Chondrocyte (in vitro differentiated cells): Measurements from ENCODE around the gene TMEM170A. TPM values are rescaled to one million over a fixed set of nuclear protein-coding genes. Genes with fewer than 3 reads are reported as not detected.
"Not testable (repeated sequence)": the region's sequence is repeated elsewhere in the genome, so short reads cannot be mapped to it uniquely, and the experiment has no call there.

Source experiments
- DNase-seq: peaks from one replicate; pipeline ENCODE4 v3.0.0; 2021; ENCODE audit warnings: mixed read lengths, low spot score
- H3K27ac Mint-ChIP-seq: one replicate; pipeline ENCODE4 v1.8.0; 2021; ENCODE audit warnings: mild to moderate bottlenecking, moderate library complexity, mixed read lengths; ENCODE audit not compliant: unreplicated experiment
- H3K27me3 Mint-ChIP-seq: 2 replicates; pipeline ENCODE4 v1.8.0; 2021; ENCODE audit warnings: low read depth, mixed read lengths
- H3K36me3 Mint-ChIP-seq: 2 replicates; pipeline ENCODE4 v1.8.0; 2021; ENCODE audit warnings: low read depth, mixed read lengths
- H3K4me1 Mint-ChIP-seq: 2 replicates; pipeline ENCODE4 v1.8.0; 2021; ENCODE audit warnings: low read depth, mild to moderate bottlenecking, mixed read lengths
- H3K4me3 Mint-ChIP-seq: one replicate; pipeline ENCODE4 v1.8.0; 2021; ENCODE audit warnings: mild to moderate bottlenecking, moderate library complexity, mixed read lengths; ENCODE audit not compliant: unreplicated experiment
- H3K9me3 Mint-ChIP-seq: 2 replicates; pipeline ENCODE4 v1.8.0; 2021; ENCODE audit warnings: low read depth, mixed read lengths
- CTCF ChIP-seq: fragments of 200-600 bp; sonication (generic); IDR thresholded peaks from 2 replicates; pipeline ENCODE4 v1.5.0; 2021; ENCODE audit warnings: antibody characterized with exemption, mild to moderate bottlenecking, moderate library complexity
- total RNA-seq: library from RNA; stranded (reverse); gene quantifications from 3 replicates; pipeline ENCODE4 v1.2.1, GENCODE V29; 2021

Gene TMEM170A
- total RNA-seq, 1 donor from 2014 or later: 13.4 TPM

DNA sequence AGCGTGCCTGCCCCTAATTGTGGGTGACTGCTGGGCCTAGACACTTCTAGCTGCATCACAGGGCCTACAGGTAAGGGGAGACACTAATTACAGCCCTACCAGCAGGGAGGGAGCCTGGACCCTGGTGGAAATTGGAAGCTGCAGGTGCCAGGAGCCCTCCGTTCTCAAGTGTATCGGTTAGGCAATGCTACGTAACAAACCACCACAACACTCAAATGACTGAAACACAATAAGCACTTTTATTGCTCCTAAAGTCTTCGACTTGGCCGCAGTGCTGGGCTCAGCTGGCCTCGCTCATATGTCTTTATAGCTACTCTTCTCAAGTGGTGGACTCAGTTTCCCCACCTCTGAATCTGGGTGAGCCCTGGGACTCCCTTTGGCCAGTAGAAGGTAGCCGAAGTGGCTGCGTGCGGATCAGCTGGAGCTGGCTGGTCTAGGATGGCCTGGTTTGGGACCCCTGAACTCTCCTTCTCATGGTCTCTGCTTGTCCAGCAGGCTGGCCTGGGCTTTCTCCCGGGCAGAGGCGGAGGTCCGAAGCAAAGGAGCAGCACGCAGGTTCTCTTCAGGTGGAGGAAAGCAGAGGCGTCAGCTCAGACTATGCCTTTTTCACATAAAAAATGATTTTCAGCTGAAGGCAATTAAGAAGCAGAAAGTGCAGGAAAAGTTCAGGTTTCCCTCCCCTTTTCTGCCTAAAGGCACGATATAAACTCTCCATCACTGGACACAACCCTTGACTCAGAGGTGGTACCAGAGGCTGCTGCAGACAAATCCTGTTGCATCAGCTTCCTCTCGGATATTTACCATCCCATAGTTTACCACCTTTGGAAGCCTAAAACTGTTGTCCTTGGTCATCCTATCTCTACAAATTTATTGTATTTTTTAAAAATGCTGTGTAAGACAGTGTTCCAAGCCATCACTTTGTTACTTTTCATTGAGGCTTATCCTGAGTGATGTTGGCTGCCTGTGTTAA, 8.7 kb upstream of the TMEM170A start:
- no peak for DNase-seq
- H3K27me3 Mint-ChIP-seq: no peaks in the 10 kb centered on the region
- peaks cover 2% of the 10 kb centered on the region for H3K36me3 Mint-ChIP-seq
- no peak for TF ChIP-seq CTCF
- peaks cover 3% of the 10 kb centered on the region for H3K4me1 Mint-ChIP-seq
- H3K27ac Mint-ChIP-seq: no peak overlapping the region
- no peak overlapping the region for H3K4me3 Mint-ChIP-seq
- no peaks in the 10 kb centered on the region for H3K9me3 Mint-ChIP-seq

- Mint-ChIP-seq H3K4me1 (peaks cover 3% of the 10 kb centered on the region), H3K27ac (no peak overlapping the region), H3K9me3 (no peaks in the 10 kb centered on the region), H3K36me3 (no peaks in the 10 kb centered on the region), H3K4me3 (no peak overlapping the region), H3K27me3 (no peaks in the 10 kb centered on the region)
- no peak for DNase-seq
- TF ChIP-seq CTCF: peak; percentile 86
Observed at GRCh38 chr16:75471723-75472633, 7.5 kb upstream of the TMEM170A start.

DNA sequence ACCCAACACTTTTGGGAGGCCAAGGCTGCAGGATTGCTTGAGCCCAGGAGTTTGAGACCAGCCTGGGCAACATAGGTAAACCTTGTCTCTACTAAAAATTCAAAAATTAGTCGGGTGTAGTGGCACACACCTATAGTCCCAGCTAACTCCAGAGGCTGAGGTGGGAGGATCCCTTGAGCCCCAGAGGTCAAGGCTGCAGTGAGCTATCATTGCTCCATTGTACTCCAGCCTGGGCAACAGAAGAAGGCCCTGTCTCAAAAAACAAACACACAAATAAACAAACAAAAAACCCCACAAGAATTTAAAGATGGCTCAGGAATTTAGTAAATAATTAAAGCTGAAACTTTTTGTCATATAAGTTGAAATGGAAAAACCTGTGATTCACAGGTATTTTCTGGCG, 2.3 kb upstream of the TMEM170A start:
- H3K27ac Mint-ChIP-seq: no peak overlapping the region
- no peaks in the 10 kb centered on the region for H3K27me3 Mint-ChIP-seq
- no peaks in the 10 kb centered on the region for H3K9me3 Mint-ChIP-seq
- no peaks in the 10 kb centered on the region for H3K36me3 Mint-ChIP-seq
- no peak for DNase-seq
- no peak for TF ChIP-seq CTCF
- H3K4me1 Mint-ChIP-seq: peaks cover 21% of the 10 kb centered on the region
- H3K4me3 Mint-ChIP-seq: no peak overlapping the region

DNA sequence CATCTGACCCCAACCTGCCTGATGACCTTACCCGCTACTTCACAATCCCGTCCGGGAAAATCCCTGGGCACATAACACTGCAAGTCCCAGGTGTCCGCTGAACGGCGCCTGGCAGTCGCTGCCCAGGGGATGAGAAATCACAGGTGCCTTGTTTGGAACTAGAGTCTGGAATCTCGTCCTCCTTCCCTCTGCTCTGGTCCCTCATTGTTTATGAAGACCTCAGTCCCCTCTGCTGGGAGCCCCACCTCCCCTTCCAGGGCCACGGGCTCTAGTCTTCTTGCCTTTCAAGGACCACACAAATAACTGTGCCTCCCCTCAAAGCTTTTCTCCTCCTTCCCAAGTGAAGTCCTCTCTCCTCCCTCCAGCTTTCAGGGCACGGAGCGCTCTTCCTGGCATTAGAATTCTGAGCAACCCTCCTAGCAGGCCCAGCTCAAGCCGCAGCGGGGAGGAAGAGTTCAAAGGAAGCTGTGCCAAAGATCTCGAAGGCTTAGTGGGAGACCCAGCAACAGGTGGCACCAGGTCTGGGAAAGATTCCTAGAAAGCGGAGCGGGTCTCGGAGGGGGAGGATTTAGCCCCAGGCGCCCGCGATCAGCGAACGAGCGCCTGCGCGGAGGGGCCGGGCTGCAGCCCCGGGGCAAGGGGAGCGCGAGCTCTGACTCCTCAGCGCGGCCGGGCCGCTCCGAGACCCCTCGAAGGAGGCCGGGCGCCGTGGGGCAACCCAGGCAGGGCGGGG, 934 bp downstream of the TMEM170A start:
- H3K4me3 Mint-ChIP-seq: peak overlapping the region; percentile 89
- H3K27me3 Mint-ChIP-seq, H3K36me3 Mint-ChIP-seq, H3K9me3 Mint-ChIP-seq: not testable (repeated sequence)
- H3K4me1 Mint-ChIP-seq: peaks cover 36% of the 10 kb centered on the region
- H3K27ac Mint-ChIP-seq: peak overlapping the region; percentile 94
- peak; percentile 33 for DNase-seq

DNA sequence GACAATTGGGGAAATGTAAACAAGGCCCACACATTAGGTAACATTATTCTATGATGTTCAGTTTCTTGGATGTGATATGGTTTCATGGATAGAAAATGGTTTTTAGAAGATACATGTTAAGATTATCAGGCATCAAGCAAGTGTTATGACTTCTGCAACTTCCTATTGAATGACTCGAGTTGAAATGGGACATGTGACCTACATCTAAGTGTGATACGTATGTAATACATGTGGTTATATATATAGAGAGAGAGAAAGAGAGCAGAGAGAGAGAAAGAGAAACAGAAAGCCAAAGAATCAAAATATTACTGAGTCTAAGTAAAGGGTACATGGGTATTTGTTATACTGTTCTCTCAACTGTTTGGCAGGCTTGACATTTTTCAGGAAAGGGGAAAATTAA, 1.7 kb downstream of the TMEM170A start:
- peaks cover 2% of the 10 kb centered on the region for H3K36me3 Mint-ChIP-seq
- peak overlapping the region; percentile 39 for H3K27ac Mint-ChIP-seq
- TF ChIP-seq CTCF: no peak
- no peaks in the 10 kb centered on the region for H3K27me3 Mint-ChIP-seq
- peak overlapping the region; percentile 89 for H3K4me3 Mint-ChIP-seq
- H3K4me1 Mint-ChIP-seq: peaks cover 36% of the 10 kb centered on the region
- H3K9me3 Mint-ChIP-seq: no peaks in the 10 kb centered on the region
- no peak for DNase-seq
